ENCODE results near the gene SH3PXD2A. TPM values are rescaled to one million over a fixed set of nuclear protein-coding genes. Genes with fewer than 3 reads are reported as not detected.

SH3PXD2A gene
- total and polyA plus RNA-seq, 9 of the 15 experiments (the other 6 are each of a cell fraction or from before 2014, with no cell fraction given), result 0.41 to 9.3 (median 2.5) TPM

GRCh38 chr10:103648251-103648635, 207.1 kb downstream of the SH3PXD2A start:
- POLR2A ChIA-PET, result no interaction called here
- TF ChIP-seq EHMT2 (IDR thresholded peaks at IDR 0.05), result no peak
- no peak for TF ChIP-seq SMARCC2 (IDR thresholded peaks at IDR 0.05; ENCODE audit: low read depth)
- TF ChIP-seq EP300 (IDR thresholded peaks at IDR 0.05; ENCODE audit: low read length), result no peak
- TF ChIP-seq ETV5 (CRISPR knock-in tag; IDR thresholded peaks at IDR 0.05; ENCODE audit: low read depth), result no peak
- no peak for TF ChIP-seq ZBTB43 (CRISPR knock-in tag; IDR thresholded peaks at IDR 0.05)
- TF ChIP-seq EZH2 (IDR thresholded peaks at IDR 0.05; ENCODE audit: borderline replicate concordance, low read depth, low read length), result no peak
- in situ Hi-C loops (cut with MboI), result no loop called here
- H3K9me1 ChIP-seq (ENCODE audit: control insufficient read depth, insufficient read depth, low read length), result no peaks in the 10 kb centered on the region
- no TSS peak for BruUV-seq (replicated peaks)
- no peak overlapping the region for H2AFZ ChIP-seq (ENCODE audit: low read depth, low read length)
- FAIRE-seq (no peak), ATAC-seq (no peak), DNase-seq (ENCODE audit: extremely low read depth in 1 of 4, low spot score in 3 of 4) (no peak)
- no peaks in the 10 kb centered on the region; the same call in 1 of the 2 replicates for H4K20me1 ChIP-seq (replicated peaks; ENCODE audit: control insufficient read depth, insufficient read depth, low read length)
- H3K4me2 ChIP-seq (ENCODE audit: insufficient read depth, low read length), result no peak overlapping the region
- WGBS (ENCODE audit: insufficient coverage, low coverage, missing lambda C conversion rate), result 67% methylated on average over 5 of the region's 8 CpGs
- H3K79me2 ChIP-seq (ENCODE audit: control insufficient read depth, insufficient read depth, low read length), result no peaks in the 10 kb centered on the region
- H3K27me3 ChIP-seq (ENCODE audit: control insufficient read depth in 2 of 2, insufficient read depth in 2 of 2, low read length in 2 of 2), result no peaks in the 10 kb centered on the region
- no peaks in the 10 kb centered on the region for H3K9me3 ChIP-seq (replicated peaks; ENCODE audit: control insufficient read depth, insufficient read depth, low read depth, low read length)
- H3K36me3 ChIP-seq (ENCODE audit: control insufficient read depth, insufficient read depth, low read length), result 0 out of 3 replicates have a peak, but pooled peaks cover 3% of the 10 kb centered on the region
- intact Hi-C loops (cut with micrococcal nuclease), result no loop called here
- H3K4me3 ChIP-seq, result no peak overlapping the region
- H3K27ac ChIP-seq (ENCODE audit: extremely low read depth, low read depth, low read length), result no peak overlapping the region
- peaks cover 0 to 6% of the 10 kb centered on the region in 2 experiments; a peak in 3 of 5 replicates for H3K4me1 ChIP-seq (replicated peaks in 1 of 2; ENCODE audit: control insufficient read depth in 2 of 2, insufficient read depth in 2 of 2, low read length in 2 of 2)
- CTCF ChIA-PET (ENCODE audit: low intra/inter-chr PET ratio), result no interaction called here
- no peak overlapping the region for H3K9ac ChIP-seq (ENCODE audit: insufficient read depth in 1 of 2, low read depth in 2 of 2, low read length in 2 of 2)

Measured in K562 (cell line).